ENCODE results near the gene LMF1. TPM values are rescaled to one million over a fixed set of nuclear protein-coding genes. Genes with fewer than 3 reads are reported as not detected.
"Not testable (repeated sequence)": the region's sequence is repeated elsewhere in the genome, so short reads cannot be mapped to it uniquely, and the experiment has no call there.

The LMF1 gene
- total RNA-seq, 1 donor from 2014 or later: 11.4 TPM

DNA sequence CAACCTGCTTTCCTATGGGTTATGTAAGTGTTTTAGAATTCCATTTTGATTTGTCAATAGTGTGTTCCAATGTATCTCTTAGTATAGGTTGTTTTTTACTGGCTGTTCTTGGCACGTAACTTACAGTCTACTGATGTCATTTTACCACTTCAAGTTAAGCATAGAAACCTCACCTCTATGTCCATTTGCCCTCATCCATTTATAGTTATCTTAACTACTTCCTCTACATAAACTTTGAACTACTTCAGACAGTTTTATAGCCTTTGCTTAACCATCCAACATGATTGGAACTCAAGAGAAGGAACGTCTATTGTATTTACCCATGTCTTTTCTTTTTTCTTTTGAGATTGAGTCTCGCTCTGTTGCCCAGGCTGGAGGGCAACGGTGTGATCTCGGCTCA lies 105.8 kb downstream of the LMF1 start:
- ATAC-seq: no peak

DNA sequence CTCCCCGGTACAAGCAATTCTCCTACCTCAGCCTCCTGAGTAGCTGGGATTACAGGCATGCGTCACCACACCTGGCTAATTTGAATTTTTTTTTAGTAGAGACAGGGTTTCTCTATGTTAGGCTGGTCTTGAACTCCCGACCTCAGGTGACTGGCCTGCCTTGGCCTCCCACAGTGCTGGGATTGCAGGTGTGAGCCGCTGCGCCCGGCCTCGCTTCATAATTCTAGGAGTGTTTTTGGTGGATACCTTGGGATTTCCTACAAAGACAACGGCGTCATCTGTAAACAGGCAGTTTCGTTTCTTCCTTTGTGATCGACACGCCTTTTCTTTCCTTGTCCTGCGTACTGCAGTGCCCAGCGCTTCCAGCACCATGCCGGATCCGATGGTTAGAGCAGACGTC lies 109.3 kb downstream of the LMF1 start:
- no peak for ATAC-seq

DNA sequence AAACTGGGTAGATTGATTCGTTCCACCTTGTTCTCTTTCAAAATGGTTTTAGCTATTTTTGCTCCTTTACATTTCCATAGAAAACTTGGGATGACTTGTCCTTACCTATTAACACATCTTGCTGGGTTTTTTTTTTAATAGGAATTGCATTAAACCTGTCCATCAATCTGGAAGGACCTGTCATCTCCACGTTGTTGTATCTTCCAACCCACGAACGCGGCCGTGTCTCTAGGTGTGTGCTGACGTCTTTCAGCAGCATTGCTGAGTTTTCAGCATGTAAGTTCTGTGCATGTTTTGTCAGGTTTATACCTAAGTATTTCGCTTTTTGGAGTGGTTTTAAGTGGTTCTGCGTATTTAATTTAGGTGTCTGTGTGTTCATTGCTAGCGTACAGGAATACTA lies 109.9 kb downstream of the LMF1 start:
- no peak for ATAC-seq

DNA sequence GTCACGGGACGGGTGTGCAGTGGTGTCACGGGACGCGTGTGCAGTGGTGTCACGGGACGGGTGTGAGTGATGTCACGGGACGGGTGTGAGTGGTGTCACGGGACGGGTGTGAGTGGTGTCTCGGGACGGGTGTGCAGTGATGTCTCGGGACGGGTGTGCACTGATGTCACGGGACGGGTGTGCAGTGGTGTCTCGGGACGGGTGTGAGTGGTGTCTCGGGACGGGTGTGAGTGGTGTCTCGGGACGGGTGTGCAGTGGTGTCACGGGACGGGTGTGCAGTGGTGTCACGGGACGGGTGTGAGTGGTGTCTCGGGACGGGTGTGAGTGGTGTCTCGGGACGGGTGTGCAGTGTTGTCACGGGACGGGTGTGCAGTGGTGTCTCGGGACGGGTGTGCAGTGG lies 111.8 kb downstream of the LMF1 start:
- not testable (repeated sequence) for ATAC-seq

DNA sequence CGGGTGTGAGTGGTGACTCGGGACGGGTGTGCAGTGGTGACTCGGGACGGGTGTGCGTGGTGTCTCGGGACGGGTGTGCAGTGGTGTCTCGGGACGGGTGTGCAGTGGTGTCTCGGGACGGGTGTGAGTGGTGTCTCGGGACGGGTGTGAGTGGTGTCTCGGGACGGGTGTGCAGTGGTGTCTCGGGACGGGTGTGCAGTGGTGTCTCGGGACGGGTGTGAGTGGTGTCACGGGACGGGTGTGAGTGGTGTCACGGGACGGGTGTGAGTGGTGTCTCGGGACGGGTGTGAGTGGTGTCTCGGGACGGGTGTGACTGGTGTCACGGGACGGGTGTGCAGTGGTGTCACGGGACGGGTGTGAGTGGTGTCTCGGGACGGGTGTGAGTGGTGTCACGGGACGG lies 112.3 kb downstream of the LMF1 start:
- not testable (repeated sequence) for ATAC-seq

DNA sequence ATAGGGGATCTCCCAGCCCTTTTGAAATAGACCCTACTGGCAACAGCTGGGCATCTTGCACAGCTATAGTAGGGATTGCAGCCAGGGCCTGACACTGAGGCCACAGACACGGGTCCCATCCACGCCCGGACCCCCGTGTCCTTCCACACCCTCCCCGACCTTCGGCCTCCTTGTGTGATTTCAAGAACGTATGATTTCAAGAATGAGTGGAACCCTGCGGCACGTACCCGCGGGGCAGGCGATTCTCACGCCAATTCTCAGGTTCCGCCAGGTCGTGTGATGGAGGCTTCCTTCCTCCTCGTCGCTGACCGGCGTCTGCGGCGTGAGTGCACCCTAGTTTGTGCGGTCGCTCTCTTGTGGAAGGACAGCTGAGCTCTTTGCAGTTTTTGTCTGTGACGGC lies 114.0 kb downstream of the LMF1 start:
- no peak for ATAC-seq

DNA sequence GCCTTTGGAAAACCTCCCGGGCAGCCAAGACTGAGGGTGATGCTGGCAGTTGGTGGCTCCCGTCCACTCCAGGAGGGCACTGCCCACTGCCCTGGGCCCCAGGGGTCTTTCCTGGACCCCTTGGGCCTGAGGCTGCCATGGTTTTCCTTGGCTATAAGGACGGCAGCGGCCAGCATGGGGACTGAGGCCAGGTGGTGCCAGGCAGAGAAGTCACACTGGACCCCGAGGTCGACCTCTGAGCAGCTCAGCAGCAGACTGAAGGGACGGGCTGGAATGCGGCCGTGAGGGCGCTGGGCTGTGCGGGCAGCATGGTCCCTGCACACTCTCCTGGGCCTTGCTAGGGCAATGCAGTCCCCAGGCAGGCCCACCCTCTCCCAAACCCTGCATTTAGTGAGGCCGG lies 114.7 kb downstream of the LMF1 start:
- ATAC-seq: no peak

DNA sequence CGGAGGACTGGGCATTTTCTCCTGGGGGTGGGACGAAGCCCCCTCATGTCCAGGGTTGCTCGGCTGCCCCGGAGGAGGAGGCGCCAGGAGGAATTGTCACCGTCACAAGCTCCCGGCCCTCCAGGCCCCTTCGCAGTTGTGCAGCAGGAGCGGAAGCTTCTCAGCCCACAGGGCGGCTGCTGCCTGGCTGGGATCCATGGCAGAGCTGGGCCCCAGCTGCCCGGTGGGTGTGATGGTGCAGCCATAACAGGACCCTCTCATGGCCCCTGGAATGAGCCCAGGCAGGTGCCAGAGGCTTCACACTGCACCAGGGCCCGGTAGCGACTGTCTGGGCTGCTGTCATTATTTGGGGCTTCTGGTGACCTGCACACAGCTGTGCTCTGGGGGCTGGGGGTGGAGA lies 115.3 kb downstream of the LMF1 start:
- no peak for ATAC-seq

DNA sequence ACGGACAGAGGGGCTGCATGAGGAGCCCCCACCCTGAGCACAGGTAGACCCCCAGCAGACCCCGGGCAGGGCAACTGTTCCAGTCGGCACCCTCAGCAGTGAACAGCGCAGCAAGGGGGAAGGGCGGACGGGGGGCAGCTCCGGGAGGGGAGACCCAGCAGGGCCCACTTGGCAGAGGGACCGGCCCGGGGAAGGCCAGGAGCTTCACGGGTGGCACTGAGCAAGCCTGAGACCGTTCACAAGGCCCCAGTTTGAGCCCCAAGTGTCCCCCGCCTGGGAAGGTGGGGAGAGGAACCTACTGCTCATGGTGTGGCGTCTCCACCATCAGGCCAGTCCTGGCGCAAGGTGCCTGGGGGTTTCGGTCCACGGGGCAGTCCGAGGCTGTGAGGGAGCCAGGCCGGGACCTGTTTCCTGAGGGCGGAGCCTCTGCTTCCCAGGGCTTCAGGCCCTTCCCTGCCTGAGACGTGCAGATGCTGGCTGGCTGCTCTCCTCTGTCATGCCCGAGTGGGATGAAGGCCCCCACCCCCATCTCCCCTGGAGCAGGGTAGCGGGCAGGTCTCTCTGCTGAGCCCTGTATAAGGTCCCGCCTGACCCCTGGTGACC lies 115.9 kb downstream of the LMF1 start:
- no peak for ATAC-seq

DNA sequence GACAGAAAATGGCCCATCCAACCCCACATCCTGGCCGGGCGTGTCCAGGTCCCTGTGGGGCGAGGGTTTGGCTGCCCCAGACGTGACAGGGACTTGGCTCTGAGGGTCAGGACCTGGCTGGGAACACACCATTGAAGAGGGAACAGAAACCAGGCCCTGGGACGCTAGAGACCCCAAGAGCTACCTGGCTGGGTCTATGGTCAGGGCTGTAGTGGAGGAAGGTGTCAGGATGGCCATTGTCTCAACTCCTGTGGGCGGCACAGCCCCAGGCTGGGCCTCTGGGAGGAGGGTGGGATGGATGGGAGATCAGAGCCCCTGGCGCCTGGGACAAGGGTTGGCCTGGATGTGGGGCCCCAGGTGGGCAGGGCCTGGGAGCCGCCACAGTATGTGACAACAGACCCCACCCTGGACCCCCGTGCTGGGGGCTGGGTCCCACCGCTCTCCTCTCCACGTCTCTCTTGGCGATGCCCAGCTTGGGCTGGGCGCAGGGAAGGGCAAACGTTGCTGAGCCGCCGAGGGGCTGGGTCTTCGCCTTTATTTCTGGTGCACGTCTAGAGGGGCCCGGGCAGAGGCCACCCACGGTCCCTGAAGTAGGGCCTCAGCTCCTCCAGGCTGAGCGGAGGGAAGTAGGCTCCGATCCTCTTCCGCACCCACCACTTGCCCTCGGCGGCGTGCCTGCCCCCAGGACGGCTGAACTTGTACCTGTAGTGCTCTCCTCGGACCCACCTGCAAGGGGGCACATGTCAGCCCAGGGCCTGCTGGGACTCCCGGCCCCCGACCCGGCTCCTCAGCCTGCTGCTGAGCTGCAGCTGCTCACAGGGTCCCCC lies 116.6 kb downstream of the LMF1 start:
- no peak for ATAC-seq

DNA sequence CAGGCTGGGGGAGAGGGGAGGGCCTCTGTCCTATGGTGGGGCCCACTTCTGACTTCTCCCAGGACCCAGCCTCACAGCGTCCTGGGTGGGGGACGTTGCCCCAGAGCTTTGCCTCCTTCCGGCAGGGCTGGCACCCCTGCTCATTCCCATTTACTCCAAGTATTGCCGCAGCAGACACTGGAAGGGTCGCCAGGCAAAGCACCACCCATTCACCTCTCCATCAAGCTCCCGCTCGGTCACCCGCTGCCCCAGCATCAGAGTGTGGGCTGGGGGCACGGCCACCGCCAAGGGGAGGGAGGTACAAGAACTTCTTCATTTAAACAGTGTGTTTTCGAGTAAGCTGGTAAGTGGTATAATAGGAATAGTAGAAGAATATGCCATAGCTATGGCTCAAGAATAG lies 117.5 kb downstream of the LMF1 start:
- no peak for ATAC-seq

DNA sequence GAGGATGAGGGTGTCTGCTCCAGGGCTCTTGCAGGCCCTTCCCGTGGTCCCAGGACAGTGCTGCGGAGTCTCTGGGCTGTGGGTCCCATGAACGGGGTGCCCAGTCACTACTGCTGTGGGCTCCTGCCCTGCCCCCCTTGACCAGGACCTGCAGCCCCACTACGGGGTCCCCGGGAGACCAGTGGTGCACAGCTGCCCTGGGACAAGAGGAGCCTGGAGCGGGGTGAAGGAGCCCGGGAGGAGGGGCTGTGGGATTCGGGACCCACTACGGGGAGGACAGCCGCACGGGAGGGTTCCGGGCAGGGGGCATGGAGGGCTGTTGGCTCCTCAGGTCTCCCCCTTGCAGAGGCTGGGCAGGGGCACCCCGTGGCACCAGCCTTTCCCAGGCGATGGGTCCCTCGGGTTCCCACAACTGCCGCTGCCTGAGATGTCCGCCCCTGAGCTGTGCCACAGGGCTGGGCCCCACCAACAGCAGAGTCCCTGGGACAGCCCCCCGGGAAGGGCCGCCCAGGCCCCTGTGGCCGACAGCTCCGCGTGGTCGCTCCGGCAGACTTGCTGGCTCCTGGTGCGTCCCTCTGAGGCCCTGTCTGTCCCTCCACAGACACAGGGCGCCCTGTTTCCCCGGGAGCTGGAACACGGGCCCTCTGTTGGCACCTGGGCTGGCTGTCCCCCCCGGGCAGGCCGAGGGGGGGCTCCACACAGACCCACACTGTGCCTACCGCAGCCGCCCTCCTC lies 118.2 kb downstream of the LMF1 start:
- no peak for ATAC-seq

DNA sequence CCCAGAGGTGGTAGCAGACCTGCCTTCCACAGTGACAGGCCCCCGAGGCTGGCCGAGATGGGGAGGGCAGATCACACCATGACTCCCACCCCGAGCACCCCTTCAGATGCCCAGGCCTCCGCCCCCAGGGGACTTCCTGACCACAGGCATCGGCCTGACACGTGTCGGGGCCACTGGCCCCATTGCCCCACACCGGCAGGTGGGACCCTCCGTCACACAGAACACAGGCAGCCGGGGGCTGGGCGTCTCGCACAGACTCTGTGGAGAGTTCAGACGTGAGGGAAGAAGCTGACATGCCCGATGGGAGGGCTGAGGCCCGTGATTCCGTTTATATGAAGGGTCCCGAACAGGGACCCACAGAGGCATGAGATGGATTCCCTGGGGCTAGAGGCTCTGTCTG lies 118.9 kb downstream of the LMF1 start:
- peak; percentile 16 for ATAC-seq

DNA sequence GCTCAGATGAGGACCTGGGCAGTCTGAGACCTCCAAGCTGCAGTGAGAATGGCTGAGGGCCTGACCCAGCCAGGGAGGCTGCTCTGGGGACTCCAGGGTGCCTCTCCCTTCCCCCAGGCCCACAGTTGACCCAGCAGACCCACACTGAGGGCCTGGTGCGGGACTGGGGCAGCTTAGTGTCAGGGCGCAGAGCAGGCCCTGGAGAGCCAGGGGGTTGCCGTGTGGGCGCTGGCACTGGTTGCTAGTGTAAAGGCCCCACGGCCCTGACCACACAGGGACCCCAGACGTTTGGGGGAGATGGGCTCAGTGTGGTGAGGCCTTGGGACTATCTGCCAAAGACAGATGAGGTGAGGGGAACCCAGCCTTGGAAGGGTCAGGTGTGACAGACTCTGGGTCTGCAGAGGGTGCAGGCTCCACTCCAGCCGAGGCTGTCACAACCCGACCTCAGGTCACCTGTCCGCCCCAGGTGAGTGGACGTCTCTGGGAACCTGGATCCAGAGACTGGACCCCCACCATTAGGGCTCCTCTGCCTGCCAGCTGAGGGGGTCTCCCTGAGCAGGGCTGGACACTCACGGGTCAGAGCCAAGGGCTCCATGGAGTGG lies 119.5 kb downstream of the LMF1 start:
- peak; percentile 4 for ATAC-seq

DNA sequence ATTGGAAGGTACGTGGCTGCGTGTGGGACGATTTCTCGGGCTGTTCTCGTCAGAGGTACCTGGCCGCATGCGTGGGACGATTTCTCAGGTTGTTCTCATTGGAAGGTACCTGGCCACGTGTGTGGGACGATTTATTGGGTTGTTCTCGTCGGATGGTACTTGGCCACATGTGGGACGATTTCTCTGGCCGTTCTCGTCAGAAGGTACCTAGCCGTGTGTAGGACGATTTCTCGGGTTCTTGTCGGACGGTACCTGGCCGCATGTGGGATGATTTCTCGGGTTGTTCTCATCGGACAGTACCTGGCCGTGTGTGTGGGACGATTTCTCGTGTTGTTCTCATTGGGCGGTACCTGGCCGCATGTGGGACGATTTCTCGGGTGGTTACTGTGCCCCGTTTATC lies 120.1 kb downstream of the LMF1 start:
- ATAC-seq: no peak

DNA sequence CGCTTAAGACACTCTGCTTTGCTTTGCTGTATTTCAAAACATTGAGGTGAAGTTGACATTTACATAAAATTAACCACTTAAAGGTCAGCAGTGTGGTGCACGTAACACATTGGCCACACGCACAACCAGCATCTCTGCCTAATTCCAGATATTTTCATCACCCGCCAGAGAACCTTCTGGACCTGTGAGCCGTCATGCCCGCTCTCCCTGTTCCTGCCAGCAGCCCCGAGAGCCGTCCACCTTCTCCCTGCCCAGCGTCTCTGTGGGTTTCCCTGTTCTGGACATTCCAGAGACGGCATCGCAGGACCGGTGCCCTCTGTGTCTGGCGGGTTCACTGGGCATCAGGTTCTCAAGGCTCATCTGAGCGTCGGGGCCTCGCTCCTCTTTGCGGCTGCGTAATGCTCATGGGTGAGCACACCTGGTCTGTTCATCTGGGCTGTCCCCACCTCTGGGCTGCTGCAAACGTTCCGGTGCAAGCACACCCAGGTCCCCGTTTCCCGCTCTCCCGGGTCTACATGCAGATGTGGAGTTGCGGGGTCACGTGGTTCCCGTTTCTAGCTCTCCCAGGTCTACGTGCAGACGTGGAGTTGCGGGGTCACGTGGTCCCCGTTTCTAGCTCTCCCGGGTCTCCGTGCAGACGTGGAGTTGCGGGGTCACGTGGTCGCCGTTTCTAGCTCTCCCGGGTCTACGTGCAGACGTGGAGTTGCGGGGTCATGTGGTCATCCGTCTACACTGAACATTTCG lies 122.1 kb downstream of the LMF1 start:
- ATAC-seq: no peak

DNA sequence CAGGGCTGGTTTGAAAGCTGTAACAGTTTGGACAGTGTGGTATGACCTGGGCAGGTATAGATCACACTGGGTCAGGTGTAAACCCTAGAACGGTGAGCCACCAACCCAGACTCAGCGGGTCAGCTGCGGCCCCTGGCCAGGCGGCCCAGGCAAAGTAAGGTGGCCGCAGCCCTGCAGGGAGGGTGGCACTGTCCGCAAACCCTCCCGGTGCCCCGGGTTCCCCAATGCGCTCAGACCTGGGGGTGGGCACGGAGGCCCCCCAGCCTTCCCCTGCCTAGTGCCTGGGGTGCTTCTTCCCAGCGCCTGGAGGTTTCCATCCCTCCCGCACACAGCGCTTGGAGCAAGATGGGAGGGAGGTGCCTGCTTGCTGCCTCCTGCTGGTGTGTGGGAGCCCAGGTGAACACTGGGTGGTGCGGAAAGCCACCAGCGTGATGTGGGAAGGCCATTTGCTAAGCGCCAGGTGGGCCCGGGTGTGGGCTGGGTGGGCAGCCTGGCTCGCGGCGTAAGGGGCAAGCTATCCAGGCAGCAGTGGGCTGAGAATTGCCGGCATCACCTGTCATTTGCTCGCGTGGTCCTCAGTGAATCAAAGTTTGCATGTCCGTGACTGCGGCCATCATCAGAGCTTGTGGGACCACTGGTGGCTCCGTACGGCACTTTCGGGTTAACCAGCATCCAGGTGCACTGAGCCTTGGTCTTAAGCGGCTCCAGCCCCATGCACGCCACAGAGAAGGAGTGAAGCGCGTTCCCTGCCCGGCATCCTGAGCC lies 122.9 kb downstream of the LMF1 start:
- no peak for ATAC-seq

DNA sequence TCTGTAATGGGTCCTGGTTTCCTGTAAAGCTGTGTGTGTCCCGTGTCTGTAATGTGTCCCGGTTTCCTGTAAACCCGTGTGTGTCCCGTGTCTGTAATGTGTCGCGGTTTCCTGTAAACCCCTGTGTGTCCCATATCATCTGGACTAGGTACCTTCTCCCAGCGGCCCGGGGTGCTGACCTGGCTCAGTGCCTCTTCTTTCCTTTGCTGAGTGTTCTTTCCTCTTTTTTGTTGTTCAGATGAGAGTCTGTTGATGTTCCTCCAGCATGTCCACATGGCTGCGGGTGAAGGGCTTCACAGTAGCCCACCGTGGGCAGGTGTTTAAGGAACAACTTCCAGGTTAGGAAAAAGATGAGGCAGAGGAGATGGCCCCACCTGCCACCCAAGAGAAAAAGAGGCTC lies 123.6 kb downstream of the LMF1 start:
- ATAC-seq: no peak

DNA sequence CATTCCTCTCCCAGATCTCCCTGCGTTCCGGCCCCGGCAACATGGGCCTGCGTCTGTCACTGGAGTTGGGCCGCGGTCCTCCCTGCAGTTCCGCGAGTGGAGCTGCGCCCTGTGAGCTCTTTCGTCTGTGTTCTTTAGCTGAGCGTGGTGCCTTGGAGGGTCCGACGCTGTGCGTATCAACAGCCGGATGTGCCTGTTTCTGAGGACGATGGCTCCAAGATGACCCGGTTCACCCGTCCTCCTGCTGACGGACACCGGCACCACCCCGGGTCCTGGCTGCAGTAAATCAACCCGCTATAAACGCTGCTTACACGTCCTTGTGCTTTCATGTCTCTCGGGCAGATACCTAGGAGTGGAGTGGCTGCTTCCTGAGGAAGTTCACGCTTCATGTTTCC lies 125.4 kb downstream of the LMF1 start:
- no peak for ATAC-seq

DNA sequence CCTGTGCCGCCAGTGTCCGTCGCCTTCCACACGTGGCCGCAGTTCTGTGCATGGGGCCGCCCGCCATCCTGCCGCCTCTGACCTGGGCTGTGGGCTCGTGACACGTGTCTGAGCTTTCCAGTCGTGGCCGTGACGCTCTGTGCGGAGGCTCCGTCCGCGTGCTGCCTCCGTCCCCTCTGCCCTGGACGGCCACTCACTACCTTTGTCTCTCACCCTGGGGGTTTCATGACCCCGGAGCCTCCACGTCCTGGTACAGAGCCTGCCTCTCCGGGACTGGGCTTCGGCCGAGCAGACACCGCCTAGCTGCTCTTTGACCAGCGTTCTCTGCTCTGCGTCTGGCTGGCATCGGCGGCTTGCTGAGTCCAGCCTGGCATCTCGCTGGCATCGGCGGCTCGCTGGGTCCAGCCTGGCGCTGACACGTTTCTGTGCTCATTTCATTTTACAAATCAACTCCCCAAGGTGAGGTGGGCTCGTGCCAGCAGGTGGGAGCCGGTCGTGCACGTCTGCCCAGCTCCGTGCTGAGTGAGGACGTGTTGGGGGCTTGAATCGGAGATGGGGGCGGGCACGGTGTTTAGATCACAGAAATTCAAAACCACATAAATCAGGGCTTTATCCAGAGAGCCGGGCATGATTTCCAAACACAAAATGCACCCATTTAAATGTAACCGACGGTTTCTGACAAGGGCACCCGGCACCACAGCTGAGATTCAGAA lies 126.0 kb downstream of the LMF1 start:
- ATAC-seq: no peak

DNA sequence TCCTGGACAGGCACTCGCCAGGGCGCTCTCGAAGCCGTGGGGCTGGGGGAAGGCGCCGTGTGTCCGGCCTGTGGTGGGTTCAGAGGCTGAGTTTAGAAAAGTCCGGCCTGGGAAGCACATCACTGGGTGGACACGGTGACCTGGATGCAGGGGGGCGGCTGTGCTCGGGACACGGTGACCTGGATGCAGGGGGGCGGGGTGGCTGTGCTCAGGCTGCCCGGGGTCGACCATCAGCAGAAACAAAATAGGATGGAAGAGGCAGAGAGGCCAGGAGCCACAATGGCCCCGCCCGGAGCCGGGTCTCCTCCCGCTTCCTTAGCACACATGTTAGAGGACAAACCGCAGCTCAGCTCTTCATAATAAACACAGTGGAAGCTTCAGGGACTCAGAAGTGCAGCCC lies 127.0 kb downstream of the LMF1 start:
- ATAC-seq: no peak

Data from esophagus mucosa (tissue), 1 donor.